ENCODE results near the gene ATP8B2.

DNA sequence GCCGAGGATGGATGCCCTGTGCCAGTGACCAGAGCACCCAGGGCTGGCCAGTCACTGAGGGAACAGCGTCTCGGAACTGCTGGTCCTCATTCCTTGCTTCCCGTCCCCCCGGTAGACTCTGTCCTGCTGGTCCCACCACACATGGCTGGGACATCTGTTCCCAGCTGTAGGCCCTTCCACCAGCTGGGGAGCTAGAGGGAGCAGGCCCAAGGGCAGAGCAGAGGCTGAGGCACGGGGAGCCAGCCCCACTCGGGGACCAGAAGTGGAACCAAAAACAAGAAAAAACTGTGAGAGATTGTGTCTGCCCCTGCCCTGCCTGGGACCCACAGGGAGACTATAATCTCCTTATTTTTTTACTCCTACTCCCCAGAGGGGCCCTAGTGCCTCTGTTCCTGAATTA, 23.8 kb downstream of the ATP8B2 start:
- TF ChIP-seq, protein P1, sequence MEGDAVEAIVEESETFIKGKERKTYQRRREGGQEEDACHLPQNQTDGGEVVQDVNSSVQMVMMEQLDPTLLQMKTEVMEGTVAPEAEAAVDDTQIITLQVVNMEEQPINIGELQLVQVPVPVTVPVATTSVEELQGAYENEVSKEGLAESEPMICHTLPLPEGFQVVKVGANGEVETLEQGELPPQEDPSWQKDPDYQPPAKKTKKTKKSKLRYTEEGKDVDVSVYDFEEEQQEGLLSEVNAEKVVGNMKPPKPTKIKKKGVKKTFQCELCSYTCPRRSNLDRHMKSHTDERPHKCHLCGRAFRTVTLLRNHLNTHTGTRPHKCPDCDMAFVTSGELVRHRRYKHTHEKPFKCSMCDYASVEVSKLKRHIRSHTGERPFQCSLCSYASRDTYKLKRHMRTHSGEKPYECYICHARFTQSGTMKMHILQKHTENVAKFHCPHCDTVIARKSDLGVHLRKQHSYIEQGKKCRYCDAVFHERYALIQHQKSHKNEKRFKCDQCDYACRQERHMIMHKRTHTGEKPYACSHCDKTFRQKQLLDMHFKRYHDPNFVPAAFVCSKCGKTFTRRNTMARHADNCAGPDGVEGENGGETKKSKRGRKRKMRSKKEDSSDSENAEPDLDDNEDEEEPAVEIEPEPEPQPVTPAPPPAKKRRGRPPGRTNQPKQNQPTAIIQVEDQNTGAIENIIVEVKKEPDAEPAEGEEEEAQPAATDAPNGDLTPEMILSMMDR (conservative IDR thresholded peaks at IDR 0.05 in 1 of 2, IDR thresholded peaks at IDR 0.05 in 1 of 2; ENCODE audit: extremely low read depth in 1 of 2, insufficient read depth in 1 of 2, low read depth in 1 of 2, low read length in 2 of 2): no peak
- no peak for TF ChIP-seq EZH2 (IDR thresholded peaks at IDR 0.05; ENCODE audit: borderline replicate concordance, low read length)
